HG02973 (cell line): Measurements from ENCODE around the gene PNPO.
"Not testable (repeated sequence)": the region's sequence is repeated elsewhere in the genome, so short reads cannot be mapped to it uniquely, and the experiment has no call there.

Source experiments
- ATAC-seq: cut with Tn5 transposase; IDR thresholded peaks from one replicate; pipeline ENCODE4 v1.9.1; 2021; ENCODE audit warnings: moderate library complexity; ENCODE audit not compliant: unreplicated experiment

PNPO gene

GRCh38 chr17:47973541-47973940, 32.2 kb downstream of the PNPO start:
- no peak for ATAC-seq

GRCh38 chr17:47975189-47975822, 33.9 kb downstream of the PNPO start:
- no peak for ATAC-seq

GRCh38 chr17:47975823-47976205, 34.4 kb downstream of the PNPO start:
- ATAC-seq, result no peak

DNA sequence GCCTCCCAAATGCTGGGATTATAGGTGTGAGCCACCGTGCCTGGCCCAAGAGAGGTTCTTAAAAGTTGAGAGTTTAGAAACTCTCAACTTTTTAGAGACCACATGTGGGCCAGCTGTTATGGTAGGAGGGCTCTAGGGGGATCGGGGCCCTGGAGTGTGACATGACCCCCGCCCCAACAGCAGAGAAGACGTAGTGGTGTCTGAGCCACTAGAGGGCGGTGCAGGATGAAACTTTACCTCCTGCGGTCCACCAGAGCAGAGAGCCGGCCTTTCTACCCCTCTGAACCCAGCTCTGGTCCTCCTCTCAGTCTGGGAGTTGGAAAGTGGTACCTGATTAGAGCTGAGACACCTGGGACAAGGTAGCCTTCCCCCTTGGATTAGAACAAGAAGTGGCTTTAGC, 37.0 kb downstream of the PNPO start:
- no peak for ATAC-seq

- no peak for ATAC-seq
Measured at GRCh38 chr17:47980541-47980940, 39.2 kb downstream of the PNPO start.

GRCh38 chr17:47981462-47981861, 40.1 kb downstream of the PNPO start:
- no peak for ATAC-seq

DNA sequence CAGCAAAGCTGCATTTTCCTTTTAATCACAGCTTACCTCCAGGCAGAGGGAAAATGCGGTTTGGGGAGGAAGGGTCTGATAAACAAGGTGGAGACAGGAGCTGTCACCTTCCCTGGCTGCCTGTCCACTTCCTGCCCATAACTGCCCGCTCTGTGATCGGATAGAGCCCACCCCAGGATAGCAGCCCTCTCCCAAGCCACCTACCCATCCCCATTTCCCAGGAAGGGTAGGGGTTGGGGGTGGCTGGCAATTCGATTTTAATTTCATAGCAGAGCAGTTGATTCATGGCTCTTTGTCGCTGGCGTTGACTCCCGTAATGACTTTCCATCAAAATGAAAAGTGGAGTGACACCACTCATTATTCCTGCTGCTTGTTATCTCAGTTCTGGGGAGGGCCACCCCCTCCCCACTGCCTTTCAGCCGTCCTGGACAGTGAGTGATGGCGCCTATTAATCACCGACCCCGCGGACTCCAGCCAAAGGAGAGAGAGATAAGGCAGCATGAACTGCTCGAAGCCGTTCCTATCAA, 40.8 kb downstream of the PNPO start:
- no peak for ATAC-seq

- no peak for ATAC-seq
Measured at GRCh38 chr17:47982645-47983390, 41.4 kb downstream of the PNPO start.

DNA sequence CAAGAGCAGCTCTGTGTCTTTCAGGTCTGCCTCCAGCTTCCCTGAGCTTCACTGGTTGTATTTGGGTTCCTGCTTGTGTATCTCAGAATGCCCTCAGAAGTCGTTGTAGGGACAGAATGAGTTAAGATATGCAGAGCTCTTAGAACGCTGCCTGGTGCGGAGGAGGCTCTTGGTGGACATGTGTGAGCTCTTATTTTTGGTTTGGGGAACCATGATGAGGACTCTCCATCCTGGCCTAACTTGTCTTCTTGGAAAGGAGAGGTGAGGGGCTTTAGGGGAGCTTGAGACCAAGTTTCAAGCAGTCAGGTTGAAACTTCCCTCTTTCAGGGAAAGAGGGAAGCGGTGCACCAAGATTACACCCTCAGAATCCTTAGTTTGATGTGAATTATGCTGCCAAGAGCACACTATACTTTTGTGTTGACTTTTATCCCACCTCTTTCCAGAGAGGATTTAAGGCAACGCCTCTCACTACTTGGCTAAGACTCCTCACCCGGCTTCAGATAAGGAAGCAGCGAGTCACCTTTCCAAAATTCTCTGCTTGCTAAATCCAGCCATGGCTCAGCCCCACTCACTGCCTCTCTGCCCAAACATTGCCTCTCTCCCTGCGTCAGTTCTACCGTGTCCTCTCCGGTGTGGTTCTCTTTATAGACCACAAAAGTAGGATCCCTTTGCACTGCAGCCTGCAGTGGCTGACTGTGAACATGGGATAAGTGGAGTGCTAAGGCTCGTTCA, 42.3 kb downstream of the PNPO start:
- ATAC-seq, result no peak

DNA sequence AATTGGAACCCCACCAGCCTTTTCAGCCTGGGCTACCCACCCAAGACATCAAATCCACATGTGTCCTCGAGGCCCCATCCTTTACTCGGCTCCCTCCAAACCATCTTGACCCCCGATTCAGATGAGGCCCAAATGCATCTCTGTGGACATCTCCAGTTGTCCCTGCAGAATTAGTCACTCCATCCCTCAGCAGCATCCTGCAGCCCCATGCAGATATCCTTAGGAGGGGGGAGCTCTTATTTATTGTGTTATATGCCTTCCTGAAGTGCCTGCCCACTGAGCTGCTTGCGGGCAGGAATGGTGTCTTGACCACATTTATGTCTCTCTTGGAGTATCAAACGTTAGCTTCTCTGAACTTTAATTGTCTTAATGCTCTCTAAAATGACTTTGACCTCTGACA, 45.1 kb downstream of the PNPO start:
- ATAC-seq, result no peak

DNA sequence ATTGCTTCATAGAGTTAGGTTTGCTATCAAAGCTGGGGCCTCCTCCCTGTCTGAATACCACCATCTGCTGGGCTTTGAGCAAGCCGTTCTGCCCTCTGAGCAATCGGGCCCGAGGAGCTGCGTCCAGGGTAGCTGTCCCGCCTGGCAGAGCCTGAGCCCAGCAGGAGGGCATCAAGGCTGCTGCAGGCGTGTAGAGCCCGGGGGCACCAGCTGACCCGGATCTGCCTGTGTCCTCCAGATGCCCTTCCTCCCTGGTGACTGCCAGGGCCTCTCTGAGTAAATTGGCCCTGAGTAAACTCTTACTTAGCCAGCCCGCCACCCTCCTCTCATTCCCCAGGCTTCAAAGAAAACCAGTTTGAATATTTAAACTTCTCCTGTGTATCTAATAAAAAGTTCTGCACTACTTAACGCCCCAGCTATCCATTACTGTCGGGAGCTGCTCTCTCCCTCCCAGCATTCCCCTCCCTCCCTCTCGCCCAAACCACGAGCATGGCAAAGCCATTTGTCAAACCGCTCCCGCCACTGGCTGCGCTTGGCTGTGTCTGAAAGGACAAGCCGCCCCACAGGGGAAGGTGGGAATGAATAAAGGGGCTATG, 46.0 kb downstream of the PNPO start:
- no peak for ATAC-seq

GRCh38 chr17:47988445-47988844, 47.1 kb downstream of the PNPO start:
- not testable (repeated sequence) for ATAC-seq

DNA sequence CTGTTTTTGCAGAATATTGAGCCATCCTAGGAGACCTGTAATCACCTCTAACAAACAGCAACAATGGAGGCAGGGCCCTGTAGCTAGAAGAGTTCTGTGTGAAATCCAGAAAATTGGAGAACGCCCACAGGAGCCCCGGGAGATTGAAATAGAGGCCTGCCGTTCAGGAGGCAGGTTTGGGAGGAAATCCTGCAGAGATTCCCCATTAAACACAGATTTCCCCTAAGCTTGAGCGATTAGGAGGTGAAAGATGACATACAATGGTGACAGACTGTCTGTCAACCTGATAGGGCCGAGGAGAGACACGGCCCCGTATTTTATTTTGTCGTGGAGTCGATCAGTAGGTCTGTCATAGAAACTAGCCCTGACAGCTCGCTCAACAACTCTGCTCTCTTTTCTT, 47.8 kb downstream of the PNPO start:
- no peak for ATAC-seq

DNA sequence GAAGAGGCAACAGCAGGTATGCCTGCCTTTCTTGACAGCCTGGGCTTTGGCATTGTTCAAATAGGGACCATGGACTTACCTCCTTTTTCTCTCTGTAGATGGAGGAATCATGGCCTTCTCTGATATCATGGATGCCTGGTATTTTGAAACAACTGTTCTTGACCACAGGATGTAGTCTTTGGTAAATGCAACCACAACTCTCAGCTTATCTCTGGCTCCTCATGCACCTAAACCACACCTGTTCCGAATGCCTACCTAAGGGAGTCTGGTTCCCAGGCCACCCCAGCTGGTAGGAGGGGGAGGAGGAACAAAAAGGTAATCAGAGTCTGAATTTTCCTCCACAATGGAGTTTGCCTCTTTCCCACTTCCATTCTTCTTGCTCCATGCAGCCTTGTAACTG, 48.3 kb downstream of the PNPO start:
- ATAC-seq, result no peak

DNA sequence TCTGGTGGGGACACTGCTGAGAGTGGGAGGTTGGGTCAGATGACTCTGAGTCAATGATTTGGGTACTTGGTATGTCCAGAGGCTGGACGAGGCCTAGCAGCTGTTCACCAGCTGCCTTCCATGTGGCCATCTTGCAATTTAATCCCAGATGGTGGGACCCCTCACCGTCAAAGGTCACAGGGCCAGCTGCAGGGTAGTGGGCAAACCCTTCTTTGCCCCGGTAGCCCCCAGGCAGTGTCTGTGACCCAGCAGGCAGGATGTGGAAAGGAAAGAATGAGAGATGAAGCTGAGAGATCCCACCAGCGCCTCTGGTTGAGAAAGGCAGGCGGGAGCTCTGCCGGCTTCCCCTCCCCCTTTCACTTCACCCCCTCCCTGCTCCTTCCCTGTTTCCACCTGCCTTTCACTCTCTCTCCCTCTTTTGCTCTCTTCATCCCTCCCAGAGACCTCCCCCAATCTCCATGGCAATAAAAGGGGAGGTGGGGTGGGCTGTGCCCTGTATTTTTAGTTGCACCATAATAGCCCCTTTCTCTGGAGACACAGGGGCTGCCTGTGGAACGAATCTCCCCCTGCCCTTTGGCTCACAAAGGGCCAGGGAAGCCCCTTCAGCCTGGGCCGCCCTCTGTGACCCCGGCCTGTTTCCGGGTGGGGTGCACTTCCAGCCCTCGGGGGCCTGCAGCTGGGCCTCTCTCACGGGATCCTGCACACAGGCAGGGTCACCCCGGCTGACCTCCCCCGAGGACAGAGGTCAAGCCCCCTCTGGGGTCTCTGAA, 49.8 kb downstream of the PNPO start:
- ATAC-seq, result no peak

GRCh38 chr17:47992216-47992615, 50.8 kb downstream of the PNPO start:
- no peak for ATAC-seq

DNA sequence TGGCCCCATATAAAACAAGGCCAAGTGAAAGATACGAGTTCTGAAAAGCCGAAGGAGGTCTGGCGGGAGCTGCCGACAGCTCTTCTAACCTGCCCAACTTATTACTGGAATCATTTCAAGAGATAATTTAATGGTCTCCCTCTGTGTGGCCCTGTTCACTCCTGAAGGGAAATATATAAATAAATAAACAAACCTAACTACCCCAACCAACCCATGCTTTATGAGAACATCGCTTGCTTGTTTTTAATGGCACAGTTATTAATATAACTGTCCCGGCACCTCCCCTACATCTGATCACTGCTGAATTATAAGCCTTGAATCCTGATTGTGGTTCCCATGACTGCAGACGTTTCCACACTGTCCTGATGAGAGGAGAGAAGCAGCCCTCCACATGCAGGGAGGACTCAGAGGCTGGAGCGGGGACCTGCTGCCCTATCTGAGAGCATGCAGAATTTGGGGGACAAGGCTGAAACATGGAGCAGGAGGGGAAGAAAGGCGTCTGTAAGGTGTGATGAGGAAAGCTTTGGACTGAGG, 51.7 kb downstream of the PNPO start:
- no peak for ATAC-seq

- ATAC-seq, result no peak
Measured at GRCh38 chr17:47993964-47994363, 52.6 kb downstream of the PNPO start.

DNA sequence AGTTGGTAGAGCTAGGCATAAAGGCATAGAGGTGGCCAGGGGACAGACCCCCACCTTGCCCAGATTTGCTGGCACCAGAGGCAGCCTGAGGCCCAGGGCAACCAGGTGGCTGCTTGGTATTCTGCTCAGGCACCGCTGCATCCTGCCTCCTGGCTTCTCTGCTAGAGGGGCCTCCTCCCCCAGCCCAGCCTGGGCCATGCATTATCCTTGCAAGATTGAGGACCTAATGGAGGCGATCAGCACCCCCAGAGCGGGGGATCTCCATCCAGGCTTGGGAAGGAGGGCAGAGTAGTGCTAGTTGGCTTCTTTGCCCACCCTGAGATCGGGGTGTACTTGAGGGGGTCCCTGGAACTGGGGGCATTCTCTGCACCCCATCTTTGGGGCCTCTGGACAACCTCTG, 53.4 kb downstream of the PNPO start:
- ATAC-seq, result no peak

DNA sequence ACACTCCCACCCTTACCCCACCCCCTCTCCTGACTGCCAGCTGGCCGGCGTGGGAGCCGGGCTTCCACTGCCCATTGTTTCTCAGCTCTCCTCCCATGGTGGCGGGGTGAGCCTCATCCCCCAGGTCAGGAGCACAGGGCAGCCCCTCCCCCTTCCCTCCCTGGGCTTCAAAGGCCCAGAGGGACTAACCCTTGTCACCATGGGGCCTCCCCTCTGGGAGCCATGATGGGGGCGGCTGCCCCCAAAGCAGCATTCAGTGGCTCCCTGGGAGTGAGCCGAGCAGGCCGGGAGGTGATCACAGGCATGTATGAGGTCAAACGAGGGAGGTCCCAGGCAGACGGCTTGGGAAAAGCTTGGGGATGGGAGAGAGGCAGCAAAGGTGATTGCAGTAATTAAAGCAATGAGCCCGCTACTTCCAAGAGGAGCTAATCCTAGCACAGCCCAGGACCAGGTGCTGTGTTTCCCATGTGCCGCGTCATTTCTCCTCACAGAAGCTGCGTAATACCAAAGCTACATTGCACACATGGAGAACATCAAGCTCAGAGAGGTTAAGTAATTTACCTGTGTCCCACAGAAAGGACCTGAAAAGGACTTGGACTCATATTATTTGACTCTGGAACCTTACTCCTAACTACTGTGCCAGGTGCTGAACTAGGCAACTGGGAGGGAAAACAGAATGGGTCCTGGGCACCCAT, 54.0 kb downstream of the PNPO start:
- ATAC-seq, result no peak
